NCI-H1930 (cell line): ENCODE results near the gene KIFC3.

ENCODE experiments used
- DNase-seq, 2 experiments: peaks; one replicate each; lab custom pipeline; 2025; lab: John Stamatoyannopoulos, UW

The KIFC3 gene

DNA sequence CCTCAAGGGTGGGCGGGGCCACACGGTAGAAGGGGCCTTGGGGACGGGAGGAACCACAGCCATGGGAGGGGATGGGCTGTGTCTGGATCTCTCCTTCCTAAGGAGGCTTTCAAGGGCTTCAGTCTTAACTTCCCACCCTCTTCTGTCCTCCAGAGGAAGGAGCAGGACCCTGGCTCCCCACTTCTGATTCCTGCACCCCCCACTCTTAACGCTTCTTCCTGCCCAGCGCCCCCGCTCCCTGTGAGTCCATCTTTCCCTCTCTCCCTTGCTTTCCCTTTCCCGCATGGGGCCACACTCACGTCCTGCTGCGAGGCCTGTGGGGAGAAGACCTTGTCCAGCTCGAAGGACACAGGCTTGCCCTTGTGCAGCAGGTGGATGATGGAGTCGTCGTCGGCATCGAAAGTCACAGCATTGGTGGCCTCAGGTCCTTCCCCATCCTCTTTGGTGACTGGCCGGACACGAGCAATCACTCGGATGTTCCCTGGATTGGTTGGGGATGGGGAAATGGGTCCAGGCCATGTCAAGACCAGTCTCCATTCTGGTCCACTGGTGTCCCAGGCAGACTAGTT is 37.0 kb downstream of the KIFC3 start:
- DNase-seq = no peak

DNA sequence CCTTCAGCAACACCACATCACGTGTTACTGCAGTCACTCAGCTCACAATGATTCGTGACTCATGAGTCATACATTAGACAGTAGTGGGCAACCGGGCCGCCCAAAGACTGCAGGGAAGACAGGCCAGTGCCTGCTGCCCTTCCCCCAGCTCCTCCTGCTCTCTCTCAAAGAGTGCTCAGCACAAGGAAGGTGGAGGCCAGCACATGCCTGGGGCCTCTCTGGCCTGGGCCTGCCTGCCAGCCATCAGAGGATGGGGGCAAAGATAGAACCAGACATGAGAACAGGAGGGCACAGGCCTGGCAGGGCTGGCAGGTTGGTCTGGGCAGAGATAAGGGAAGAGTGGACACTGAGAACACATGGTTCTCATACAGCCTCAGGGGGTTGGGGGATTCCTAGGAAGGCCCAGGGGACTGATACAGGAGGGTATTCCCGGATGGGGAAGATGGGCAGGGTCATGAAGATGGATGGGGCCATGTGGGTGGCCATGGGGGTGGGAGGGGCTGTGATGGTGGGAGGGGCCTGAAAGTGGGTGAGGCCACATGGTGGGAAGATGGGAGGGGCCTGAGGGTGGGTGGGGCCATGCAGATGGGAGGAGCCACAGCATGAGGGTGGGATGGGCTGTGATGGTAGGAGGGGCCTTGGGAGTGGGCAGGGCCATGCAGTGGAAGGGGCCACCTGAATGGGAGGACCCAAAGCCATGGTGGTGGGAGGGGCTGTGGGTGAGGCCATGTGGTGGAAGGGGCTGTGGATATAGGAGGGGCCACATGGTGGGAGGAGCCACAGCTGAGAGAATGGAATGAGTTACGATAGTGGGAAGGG is 37.7 kb downstream of the KIFC3 start:
- DNase-seq = no peak

DNA sequence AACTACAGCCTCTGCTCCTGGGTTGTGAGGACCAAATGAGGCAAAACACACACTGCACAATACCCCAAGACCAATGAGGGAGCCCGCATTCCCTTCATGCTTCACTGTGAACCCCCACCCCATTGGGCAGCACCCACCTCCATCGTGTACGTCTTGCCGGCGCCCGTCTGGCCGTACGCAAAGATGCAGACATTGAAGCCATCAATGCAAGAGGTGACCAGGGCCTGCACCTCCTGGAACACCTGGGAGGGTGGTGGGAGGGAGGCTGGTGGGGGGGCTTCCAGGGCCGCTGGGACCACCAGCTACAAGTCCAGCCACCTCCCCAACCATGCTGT is 38.3 kb downstream of the KIFC3 start:
- DNase-seq = no peak

DNA sequence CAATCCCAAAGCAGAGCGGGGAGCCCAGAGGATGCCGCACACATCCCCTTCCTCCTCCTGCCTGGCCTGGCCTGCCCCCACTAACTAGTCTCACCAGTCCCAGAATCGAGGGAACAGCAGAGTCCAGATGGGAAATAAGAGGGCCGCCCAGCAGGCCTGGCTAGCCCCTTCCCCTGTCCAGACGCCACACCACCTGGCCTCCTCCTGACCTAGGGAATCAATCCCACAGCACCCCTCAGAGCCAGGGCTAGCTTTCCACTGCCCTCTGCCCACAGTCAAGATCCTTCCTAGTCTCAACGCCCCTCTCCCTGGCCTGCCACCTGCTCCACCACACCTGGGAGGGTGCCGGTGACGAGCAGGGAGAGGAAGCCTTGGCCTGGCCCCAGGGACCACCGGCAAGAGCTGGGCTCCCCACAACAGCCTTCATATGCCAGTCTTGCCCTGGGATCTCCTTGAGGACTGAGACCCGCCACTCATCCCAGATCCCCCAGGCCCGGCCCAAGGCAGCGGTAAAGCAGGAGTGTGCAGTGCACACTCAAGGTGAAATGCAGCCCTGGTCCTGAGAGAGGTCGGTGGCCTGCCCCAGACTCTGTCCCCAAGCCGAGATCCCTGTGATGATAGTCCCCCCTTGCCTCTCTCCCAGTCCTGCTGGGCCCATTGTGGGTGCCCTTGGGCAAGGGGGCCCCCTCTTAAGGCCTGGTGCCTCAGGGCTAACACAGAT is 38.8 kb downstream of the KIFC3 start:
- no peak for DNase-seq

DNA sequence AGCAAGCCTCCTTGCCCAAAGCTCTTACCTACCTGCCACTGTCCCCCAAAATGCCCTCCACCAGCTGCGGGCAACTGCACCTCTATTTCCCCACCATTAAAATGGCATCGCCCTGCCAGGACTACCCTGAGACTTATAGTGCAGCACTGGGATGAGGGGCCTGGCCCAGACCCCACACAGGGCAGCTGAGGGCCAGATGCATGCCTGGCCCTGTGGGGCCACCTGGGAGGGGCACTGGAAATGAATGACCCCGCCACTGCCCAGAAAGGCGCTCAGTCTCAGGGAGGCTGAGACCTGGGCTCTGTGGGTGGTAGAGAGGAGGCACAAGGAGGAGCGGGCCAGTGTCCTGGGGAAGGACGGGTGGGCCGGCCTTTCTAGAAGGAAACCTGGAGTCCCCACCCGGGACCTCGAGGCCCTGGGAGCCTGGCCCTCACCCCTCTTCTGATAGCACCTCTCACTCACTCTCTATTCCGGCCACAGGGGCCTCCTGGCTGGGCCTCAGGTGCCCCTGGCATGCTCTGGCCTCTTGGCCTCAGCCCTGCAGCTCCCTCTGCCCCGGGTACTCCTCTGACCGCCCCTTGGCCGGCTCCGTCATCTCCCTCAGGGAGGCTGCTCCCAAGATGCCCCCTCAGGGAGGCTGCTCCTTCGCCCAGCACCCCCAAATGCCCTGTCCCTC is 39.8 kb downstream of the KIFC3 start:
- DNase-seq = no peak

DNA sequence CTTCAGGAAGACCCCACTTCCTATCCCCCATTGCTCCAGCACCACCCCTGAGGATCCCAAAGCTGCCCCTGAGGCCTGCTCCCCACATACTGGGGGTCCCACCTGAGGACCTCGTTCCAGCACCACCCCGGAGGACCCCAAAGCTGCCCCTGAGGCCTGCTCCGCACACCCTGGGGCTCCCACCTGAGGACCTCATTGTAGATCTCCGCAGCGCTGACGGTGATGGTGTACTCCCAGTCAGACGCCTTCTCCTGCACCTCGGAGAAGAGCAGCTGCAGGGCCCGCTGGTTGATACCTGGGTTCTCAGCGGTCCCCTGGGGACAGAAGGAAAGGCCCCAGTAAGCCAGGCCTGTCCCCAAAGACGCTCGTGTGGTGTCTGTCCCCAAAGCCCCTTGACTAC is 40.3 kb downstream of the KIFC3 start:
- DNase-seq = no peak

DNA sequence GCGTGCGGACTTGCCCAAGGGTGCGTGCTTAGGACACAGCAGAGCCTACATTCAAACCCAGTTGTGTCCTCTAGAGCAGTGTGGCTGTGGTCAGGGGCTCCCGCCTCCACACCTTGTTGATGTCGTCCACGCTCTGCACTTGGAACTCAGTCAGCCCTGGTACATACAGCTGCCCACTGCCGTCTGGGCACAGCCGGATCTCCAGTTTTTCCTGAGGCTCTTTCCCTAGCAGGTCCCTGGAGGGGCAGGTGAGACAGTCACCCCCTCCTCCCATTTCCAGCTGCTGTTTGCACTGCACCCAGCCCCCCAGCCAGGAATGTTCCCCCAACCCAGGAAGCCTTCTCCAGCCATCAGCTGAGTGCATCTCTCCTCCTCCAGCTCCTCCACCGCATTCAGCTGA is 41.0 kb downstream of the KIFC3 start:
- DNase-seq = no peak

DNA sequence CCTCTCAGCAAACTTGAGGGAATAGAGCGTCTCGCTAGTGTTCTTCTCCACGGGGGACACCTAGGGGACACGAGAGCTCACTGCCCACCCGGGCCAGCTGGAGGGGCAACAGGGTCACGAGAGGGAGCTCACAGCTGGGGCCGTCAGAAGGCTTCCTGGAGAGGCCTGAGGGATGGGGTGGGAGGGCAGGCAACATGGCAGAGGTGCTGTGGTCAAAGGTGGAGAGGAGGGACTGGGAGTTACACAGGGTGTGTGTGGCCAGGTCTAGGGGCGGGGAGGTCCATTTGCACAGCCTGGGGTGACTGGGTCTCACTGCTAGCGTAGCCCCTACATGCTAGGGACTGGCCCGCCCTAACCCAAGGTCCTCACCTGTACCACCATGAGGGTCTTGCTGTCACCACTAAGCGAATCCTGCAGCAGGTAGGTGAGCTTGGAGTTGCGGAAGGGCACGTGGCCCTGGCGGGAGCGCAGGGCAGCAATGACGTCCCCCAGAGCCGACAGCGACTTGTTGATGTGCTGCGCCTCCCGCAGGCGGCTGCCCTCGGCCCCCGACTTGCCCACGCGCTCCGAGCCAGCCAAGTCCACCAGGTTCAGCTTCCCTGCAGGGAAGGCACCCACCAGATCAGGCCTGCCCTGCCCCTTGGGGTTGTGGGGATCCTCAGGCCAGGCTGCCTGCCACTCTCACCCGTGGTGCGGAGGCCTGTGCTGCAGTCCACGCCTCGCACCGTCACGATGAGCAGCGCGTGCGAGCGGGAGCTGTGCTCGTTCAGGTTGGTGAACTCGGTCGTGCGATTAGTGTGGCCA is 41.7 kb downstream of the KIFC3 start:
- DNase-seq = no peak

DNA sequence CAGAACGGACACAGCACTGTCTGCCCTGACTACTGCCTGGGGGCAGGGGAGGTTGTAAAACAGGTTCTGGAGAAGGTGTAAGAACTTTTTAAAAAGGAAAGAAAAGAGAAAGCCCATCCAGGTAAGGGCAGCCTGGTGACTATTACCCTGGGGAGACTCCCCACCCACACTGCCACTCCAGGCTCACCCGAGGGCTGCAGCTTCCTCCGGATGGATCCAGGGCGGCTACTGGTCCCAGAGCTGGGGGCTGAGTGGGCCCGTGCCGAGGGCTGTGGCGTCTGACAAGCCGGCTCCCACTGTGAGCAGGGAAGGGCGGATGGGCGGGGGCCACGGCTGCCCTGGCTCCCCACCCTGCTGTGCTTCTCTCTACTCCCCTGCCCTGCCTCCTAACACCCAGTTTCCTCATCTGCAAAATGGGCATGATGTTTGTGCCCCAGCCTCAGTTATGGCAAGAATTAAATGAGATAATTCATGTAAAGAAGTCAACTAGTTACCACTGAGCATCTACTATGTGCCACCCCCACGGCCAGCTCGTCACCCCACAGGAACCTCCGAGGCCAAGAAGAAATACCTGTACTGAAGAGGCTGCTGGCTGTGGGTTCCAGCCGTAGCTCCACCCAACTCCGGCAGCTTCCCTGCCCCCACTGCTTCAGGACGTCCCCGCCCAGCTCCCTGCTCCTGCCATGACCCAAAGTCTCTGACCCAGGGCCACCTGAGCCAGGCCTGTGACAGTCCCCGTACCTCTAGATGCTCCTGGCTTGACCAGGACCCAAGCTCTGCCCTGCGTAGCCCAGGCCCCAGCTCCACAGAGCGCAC is 42.5 kb downstream of the KIFC3 start:
- no peak for DNase-seq

DNA sequence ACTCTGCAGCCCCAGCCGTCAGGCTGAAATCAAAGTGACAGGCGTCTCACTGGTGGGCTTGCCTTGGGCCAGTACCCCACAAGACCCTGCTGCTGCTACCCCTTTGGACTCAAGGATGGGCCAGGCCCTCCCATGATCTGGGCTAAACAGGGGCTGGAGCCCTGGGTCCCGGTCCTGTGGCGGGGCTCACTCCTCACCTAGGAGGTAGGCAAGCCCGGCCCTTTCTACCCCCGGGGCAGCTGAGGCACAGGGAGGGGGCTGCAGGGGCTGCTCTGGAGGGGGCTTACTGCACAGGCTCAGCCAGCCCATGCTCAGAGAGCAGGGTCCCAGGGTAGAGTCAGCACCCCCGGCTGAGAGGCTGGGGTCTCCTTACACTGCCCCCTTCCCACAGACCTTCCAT is 43.2 kb downstream of the KIFC3 start:
- no peak for DNase-seq

DNA sequence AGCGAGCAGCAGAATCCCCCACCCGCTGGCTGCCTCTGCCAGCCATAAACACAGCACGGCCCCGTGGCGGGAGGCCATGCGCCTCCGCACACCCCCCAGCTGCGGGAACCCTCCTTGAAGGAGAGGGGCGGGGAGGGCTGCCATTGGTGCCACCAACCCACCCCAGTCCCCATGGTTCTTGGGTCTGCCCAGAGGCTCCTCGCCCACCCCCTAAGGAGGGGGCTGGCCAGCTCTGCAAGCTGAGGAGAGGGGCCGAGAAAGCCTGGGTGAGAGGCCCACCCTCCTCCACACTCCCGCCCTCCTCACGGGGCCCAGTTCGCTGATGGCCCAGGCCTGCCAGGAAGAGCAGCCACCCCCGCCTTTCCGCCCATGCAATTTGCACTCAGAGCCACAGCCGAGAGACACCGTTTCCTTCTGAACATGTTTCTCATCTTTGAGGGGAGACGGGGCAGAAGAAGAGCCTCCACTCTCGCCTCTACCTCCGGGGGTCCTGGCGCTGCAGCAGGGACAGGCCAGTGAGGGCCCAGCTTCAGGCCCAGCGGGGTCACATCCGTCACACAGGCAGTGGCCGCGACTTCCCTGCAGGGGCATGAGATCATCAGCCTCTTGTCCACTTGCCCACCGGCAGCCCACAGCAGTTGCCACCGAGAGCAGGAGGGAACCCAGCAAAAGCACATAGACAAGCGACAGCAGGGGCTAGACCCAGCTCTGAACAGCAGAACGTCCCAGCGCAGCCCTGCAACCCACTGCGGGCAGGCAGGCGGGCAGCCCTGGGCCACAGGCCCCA is 43.8 kb downstream of the KIFC3 start:
- no peak for DNase-seq

DNA sequence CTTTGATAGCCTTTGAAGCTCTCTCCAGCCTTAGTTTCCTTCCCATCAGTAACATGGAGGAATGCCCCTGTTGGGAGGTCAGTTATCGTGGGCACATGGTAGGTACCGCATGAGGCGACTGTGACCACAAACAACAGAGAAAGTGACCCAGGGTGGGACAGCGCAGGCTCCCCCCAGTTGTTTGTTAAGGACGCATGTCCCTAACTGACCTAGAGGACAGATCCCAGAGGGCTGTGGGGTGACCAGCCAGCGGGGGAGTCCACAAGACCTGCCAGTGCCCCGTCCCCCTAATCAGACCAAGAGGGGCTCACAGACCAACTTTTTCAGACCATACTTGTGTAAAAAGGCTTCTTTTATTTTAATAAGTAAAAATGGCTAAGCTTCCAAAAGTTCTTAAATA is 44.4 kb downstream of the KIFC3 start:
- no peak for DNase-seq

DNA sequence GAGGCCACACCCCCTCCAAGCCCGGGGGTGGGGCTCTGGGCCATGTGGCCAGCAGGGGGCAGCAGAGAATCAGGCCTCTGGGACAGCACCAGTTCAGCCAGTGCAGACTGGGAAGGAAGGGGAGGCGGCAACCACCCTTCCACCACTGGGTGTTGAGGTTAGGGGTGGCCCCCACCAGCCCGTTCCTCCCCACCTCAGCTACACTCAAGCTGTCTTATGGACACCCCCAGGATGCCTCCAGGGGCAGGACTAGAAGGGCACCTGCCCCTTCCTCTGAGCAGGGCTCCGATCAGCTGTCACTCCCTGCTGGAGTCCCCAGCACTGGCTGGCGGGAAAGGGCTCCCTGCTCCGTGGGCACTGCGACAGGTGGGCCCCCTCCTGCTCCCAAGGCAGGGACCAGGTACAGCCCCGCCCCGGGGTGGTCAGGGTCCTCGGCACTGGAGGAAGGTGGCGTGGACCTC is 44.9 kb downstream of the KIFC3 start:
- peak in 1 of 2 experiments; percentile 29 for DNase-seq

DNA sequence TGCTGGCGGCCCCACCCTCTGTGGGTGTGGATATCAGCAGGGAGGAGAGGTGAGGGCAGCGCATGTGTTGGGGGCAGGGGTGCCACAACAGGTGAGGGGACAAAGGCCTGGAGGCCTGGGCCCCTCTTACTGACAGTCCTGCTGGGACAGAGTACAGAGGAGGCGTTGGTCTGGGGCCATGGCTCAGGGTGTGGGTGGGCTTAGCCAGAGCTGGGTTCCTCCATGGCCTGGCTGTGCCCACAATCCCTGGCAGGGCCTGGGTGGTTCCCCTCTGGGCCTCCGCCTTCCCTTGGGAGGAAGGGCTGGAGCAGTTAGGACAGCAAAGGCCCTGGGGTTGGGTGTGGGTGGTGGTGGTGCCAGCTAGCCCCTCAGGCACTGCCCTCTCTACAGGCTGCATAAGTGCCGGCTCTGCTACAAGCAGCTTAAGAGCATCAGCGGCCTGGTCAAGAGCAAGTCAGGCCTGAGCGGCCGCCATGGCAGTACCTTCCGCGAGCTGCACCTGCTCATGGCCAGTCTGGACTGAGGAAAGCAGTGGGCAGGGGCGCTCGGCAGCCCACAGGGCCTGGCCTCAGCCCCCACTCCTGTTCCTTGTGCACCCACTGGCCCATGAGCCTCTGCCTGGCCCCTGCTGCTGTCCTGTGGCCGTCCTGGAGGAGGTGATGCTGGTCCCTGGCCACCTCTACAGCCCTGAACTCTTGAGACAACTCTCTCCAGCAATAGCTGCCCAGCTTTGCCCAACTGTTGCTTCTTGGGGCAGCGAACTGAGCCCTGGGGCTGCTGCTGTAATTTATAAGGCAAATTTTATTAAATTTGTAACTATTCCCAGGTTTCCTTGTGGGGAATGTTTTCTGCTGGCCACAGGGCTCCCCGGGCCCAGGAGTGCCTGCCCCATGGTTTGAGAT is 45.6 kb downstream of the KIFC3 start:
- DNase-seq = no peak

DNA sequence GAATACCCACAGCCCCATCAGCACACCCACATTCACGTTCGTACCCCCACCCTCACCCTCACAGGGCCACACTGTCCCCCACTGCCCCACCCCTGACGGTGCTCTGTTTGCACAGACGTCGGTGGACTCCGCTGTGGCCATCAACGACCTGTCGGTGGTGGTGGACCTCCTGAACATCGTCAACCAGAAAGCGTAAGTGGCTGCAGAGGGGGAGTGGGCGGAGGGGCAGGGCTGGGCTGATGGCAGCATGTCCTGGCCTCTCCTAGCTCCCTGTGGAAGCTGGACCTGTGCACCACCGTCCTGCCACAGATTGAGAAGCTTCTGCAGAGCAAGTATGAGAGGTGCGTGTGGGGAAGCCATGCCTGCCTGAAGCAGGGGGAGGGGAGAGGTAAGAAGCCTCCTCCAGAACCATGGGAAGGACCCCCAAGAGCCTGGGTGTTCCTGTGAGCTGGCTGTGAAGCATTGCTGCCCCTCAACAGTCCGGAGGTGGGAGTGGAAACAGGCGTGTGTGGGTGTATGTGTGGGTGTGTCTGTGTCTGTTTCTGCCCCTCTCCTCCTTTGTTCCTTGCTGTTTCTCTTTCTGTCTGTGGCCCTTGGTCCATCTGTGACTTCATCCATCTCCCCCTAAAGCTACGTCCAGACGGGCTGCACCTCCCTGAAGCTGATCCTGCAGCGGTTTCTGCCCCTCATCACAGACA is 46.4 kb downstream of the KIFC3 start:
- DNase-seq = no peak

DNA sequence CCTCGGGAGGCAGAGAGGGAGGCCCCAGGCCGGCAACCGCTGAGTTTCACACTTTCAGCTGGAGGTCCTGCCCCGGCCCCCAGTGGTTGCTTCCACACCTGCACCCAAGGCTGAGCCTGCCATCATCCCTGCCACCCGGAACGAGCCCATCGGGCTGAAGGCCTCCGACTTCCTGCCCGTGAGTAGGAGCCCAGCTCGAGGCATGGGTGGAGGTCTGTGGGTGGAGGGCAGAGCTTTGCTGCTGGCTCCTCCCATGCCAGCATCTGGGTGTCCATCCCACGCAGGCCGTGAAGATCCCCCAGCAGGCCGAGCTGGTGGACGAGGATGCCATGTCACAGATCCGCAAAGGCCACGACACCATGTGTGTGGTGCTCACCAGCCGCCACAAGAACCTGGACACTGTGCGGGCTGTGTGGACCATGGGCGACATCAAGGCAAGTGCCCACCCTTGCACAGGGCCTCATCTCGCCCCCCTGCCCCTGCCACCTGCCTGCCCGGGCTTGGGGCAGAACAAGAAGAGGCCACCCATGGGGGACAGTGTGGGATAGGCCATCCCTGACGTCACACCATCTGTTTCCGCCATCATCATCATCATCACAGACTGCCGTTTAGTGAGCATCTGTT is 47.1 kb downstream of the KIFC3 start:
- no peak for DNase-seq

DNA sequence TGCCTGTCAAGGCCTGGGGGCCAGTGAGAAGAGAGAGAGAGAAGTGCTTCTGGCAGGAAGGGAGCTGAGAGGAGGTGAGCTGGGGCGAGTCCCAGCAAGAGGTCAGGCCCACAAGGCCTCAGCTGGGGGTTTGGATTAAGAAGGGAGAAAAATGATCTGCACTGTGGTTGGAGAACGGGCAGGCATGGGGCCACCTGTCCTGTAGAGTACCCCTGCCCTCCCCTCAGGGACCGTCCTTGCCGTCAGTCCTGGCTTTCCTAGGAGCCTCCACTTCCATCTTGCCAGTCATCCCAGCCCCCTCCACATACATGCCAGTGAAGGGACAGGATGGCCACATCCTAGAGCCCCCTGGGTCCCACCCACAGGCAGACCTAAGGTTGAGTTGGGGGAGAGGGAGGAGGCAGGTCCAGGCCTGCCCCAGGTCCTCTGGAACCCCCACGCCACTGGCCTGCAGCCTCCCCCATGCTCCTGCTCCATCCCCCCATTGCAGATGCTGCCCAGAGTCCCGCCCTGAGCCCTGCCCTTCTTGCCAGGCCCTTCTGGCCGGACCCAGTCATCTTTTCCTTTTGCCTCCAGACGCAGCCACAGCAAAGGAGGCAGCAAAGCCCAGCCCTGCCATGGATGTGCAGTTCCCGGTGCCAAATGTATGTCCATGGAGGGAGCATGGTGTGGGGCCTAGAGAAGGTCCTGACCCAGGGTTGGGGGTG is 47.8 kb downstream of the KIFC3 start:
- no peak for DNase-seq
